Liver (tissue), 9 donors: ENCODE data around the gene C10orf71. TPM values are rescaled to one million over a fixed set of nuclear protein-coding genes. Genes with fewer than 3 reads are reported as not detected.

Source experiments
- DNase-seq: peaks from one replicate; pipeline ENCODE4 v3.0.0-alpha.2; 2017; ENCODE audit warnings: low spot score
- H3K27ac ChIP-seq, 2 donors: one replicate each; pipeline ENCODE4 v1.7.0; 2013; ENCODE audit warnings: inconsistent platforms in 2 of 2, low read length in 2 of 2, control low read depth in 1 of 2, low read depth in 1 of 2, mild to moderate bottlenecking in 1 of 2
- H3K27me3 ChIP-seq, 4 donors: one replicate each; pipeline versions ENCODE4 v1.6.1 to v1.7.0; 2013; ENCODE audit warnings: low read length in 3 of 4, inconsistent platforms in 1 of 4, mild to moderate bottlenecking in 1 of 4, moderate library complexity in 1 of 4; ENCODE audit not compliant: control insufficient read depth in 4 of 4, insufficient read depth in 4 of 4
- H3K36me3 ChIP-seq, 4 donors: one replicate each; pipeline versions ENCODE4 v1.6.1 to v1.7.0; 2013; ENCODE audit warnings: low read length in 3 of 4, mild to moderate bottlenecking in 3 of 4, low read depth in 1 of 4, moderate library complexity in 1 of 4; ENCODE audit not compliant: control insufficient read depth in 4 of 4, insufficient read depth in 3 of 4
- H3K4me1 ChIP-seq, 4 donors: one replicate each; pipeline versions ENCODE4 v1.6.1 to v1.7.0; 2013; ENCODE audit warnings: low read length in 3 of 4, mild to moderate bottlenecking in 3 of 4, moderate library complexity in 1 of 4; ENCODE audit not compliant: control insufficient read depth in 4 of 4, insufficient read depth in 4 of 4
- H3K4me3 ChIP-seq, 3 donors: one replicate each; pipeline versions ENCODE4 v1.6.1 to v1.7.0; 2013; ENCODE audit warnings: low read length in 3 of 3, control low read depth in 1 of 3, low read depth in 1 of 3, mild to moderate bottlenecking in 1 of 3
- H3K9ac ChIP-seq, 2 donors: one replicate each; pipeline ENCODE4 v1.7.0; 2013; ENCODE audit warnings: low read length in 2 of 2, mild to moderate bottlenecking in 2 of 2, moderate library complexity in 2 of 2, control low read depth in 1 of 2, low read depth in 1 of 2
- H3K9me3 ChIP-seq, 4 donors: one replicate each; pipeline versions ENCODE4 v1.6.1 to v1.7.0; 2013; ENCODE audit warnings: low read length in 3 of 4; ENCODE audit not compliant: control insufficient read depth in 4 of 4
- ATF3 ChIP-seq: IDR thresholded peaks from 2 replicates; pipeline ENCODE4 v1.6.1; 2016; ENCODE audit warnings: antibody characterized with exemption
- CTCF ChIP-seq: fragments of 150-350 bp; IDR thresholded peaks from 2 replicates; pipeline ENCODE4 v1.5.1; 2017; ENCODE audit warnings: improper control_type of control experiment, low read depth, low read length; ENCODE audit not compliant: missing input control
- EGR1 ChIP-seq, 2 donors: IDR thresholded peaks; 2 replicates each; pipeline ENCODE4 v1.6.1; 2016 to 2018; ENCODE audit warnings: antibody characterized with exemption in 2 of 2, low read depth in 2 of 2
- FOXA1 ChIP-seq: IDR thresholded peaks from 2 replicates; pipeline ENCODE4 v1.6.1; 2016; ENCODE audit warnings: antibody characterized with exemption
- FOXA2 ChIP-seq: IDR thresholded peaks from 2 replicates; pipeline ENCODE4 v1.6.1; 2016; ENCODE audit warnings: antibody characterized with exemption
- GABPA ChIP-seq, 2 donors: IDR thresholded peaks in 1 of 2; conservative IDR thresholded peaks in 1 of 2; 2 replicates each; pipeline ENCODE4 v1.6.1; 2016; ENCODE audit warnings: antibody characterized with exemption in 2 of 2, mild to moderate bottlenecking in 1 of 2, moderate library complexity in 1 of 2
- HNF4A ChIP-seq, 2 donors: conservative IDR thresholded peaks; 2 replicates each; pipeline ENCODE4 v1.6.1; 2016; ENCODE audit warnings: antibody characterized with exemption in 2 of 2, mild to moderate bottlenecking in 2 of 2
- HNF4G ChIP-seq: IDR thresholded peaks from 2 replicates; pipeline ENCODE4 v1.6.1; 2016; ENCODE audit warnings: antibody characterized with exemption
- JUND ChIP-seq, 2 donors: IDR thresholded peaks; 2 replicates each; pipeline ENCODE4 v1.6.1; 2016; ENCODE audit warnings: antibody characterized with exemption in 2 of 2
- MAX ChIP-seq: IDR thresholded peaks from 2 replicates; pipeline ENCODE4 v1.6.1; 2016; ENCODE audit warnings: antibody characterized with exemption
- NR2F2 ChIP-seq: IDR thresholded peaks from 2 replicates; pipeline ENCODE4 v1.6.1; 2016; ENCODE audit warnings: antibody characterized with exemption
- RAD21 ChIP-seq, 2 donors: IDR thresholded peaks; 2 replicates each; pipeline ENCODE4 v1.6.1; 2016; ENCODE audit warnings: antibody characterized with exemption in 2 of 2, mild to moderate bottlenecking in 2 of 2
- RXRA ChIP-seq, 2 donors: IDR thresholded peaks; 2 replicates each; pipeline ENCODE4 v1.6.1; 2017 to 2018; ENCODE audit warnings: antibody characterized with exemption in 2 of 2, mild to moderate bottlenecking in 1 of 2
- SP1 ChIP-seq: IDR thresholded peaks from 2 replicates; pipeline ENCODE4 v1.6.1; 2018; ENCODE audit warnings: antibody characterized with exemption, mild to moderate bottlenecking
- YY1 ChIP-seq: IDR thresholded peaks from 2 replicates; pipeline ENCODE4 v1.6.1; 2016; ENCODE audit warnings: antibody characterized with exemption, mild to moderate bottlenecking
- ZBTB33 ChIP-seq: IDR thresholded peaks from 2 replicates; pipeline ENCODE4 v1.6.1; 2016; ENCODE audit warnings: antibody characterized with exemption
- WGBS: extraction: QIAGEN DNeasy Blood & Tissue Kit; methylation state at CpG from one replicate; pipeline ENCODE4 v1.1.7; 2013; 5-methylcytosine and 5-hydroxymethylcytosine counted together
- polyA plus RNA-seq, 2 donors: library from polyadenylated mRNA; stranded (reverse) in 1 of 2; unstranded in 1 of 2; fragments of 200-250 nt in 1 of 2; fragments of >200 nt in 1 of 2; fragmentation: Nextera tagmentation in 1 of 2; extraction: Ambion mirVana in 1 of 2; gene quantifications; one replicate each; pipeline versions ENCODE4 v1.2.1 to v1.2.3, GENCODE V29; 2013 to 2015
- total RNA-seq, 2 donors: library from RNA; depleted of rRNA; stranded (reverse); fragments of >200 nt; gene quantifications; one replicate each; pipeline ENCODE4 v1.2.3, GENCODE V29; 2014
- donor health status: healthy.
- donor health status: healthy.
- donor health status: healthy.
- donor health status: healthy.
- donor health status: healthy.

C10orf71 gene
- total and polyA plus RNA-seq, 4 donors: 0.03 TPM; not detected in 3

GRCh38 chr10:49307921-49308320, 9.0 kb downstream of the C10orf71 start (continued):
- TF ChIP-seq CTCF: no peak

GRCh38 chr10:49308881-49309280, 9.9 kb downstream of the C10orf71 start:
- Histone ChIP-seq H3K36me3 (no peaks in the 10 kb centered on the region), H3K27me3 (peaks cover 0 to 2% (median 0%) of the 10 kb centered on the region in 4 donors), H3K4me1 (no peaks in the 10 kb centered on the region), H3K4me3 (no peak overlapping the region), H3K9ac (no peak overlapping the region), H3K9me3 (peaks cover 0 to 5% (median 2%) of the 10 kb centered on the region in 4 donors), H3K27ac (no peak overlapping the region)
- 91% methylated on average over 5 of the region's 5 CpGs for WGBS
- DNase-seq: no peak
- TF ChIP-seq FOXA1 (no peak), HNF4A (conservative IDR thresholded peaks at IDR 0.05) (no peak), JUND (IDR thresholded peaks at IDR 0.05) (no peak), EGR1 (IDR thresholded peaks at IDR 0.05; ENCODE audit: low read depth in 2 of 2) (no peak), YY1 (no peak), NR2F2 (no peak), CTCF (no peak), RXRA (IDR thresholded peaks at IDR 0.05) (no peak), MAX (no peak), HNF4G (no peak), GABPA (IDR thresholded peaks at IDR 0.05 in 1 of 2, conservative IDR thresholded peaks at IDR 0.05 in 1 of 2) (no peak), ATF3 (no peak), FOXA2 (no peak), RAD21 (IDR thresholded peaks at IDR 0.05) (no peak), SP1 (no peak)

GRCh38 chr10:49309691-49310411, 10.9 kb downstream of the C10orf71 start:
- no peak for DNase-seq
- no peak overlapping the region for H3K27ac ChIP-seq
- H3K36me3 ChIP-seq: no peaks in the 10 kb centered on the region
- no peak overlapping the region for H3K4me3 ChIP-seq
- no peak overlapping the region for H3K9ac ChIP-seq
- H3K9me3 ChIP-seq: peaks cover 0 to 5% (median 2%) of the 10 kb centered on the region in 4 donors
- no peak for TF ChIP-seq EGR1 (IDR thresholded peaks at IDR 0.05; ENCODE audit: low read depth in 2 of 2)
- TF ChIP-seq RAD21 (IDR thresholded peaks at IDR 0.05): no peak
- TF ChIP-seq SP1: no peak
- TF ChIP-seq NR2F2: no peak
- no peak for TF ChIP-seq ZBTB33
- WGBS: 67% methylated on average over 9 of the region's 9 CpGs
- no peaks in the 10 kb centered on the region for H3K4me1 ChIP-seq
- H3K27me3 ChIP-seq: no peaks in the 10 kb centered on the region
